ENCODE measurements around the gene FAU. TPM values are rescaled to one million over a fixed set of nuclear protein-coding genes. Genes with fewer than 3 reads are reported as not detected.

The FAU gene
- total and polyA plus RNA-seq, 7 donors: 465 to 798 (median 639) TPM

- peak overlapping the region; percentile 93 for H3K4me3 ChIP-seq
- H3K4me1 ChIP-seq: peaks cover 25% of the 10 kb centered on the region
- ATAC-seq: peak in 2 of 4 donors; percentile 1 to 2
- intact Hi-C loops (cut with DNase I): loop anchor here in 1 of 2 donors (1.0 kb wide), 1 partner anchor 13 kb away; the partner anchor contains the start of genes CDCA5 and ZFPL1
- peaks cover 0 to 19% of the 10 kb centered on the region in 2 donors for H3K36me3 ChIP-seq (ENCODE audit: insufficient read depth in 1 of 2, low read depth in 1 of 2)
- no peak for TF ChIP-seq CTCF (IDR thresholded peaks at IDR 0.05)
- H3K9me3 ChIP-seq: no peaks in the 10 kb centered on the region
- no peaks in the 10 kb centered on the region for H3K27me3 ChIP-seq (ENCODE audit: insufficient read depth in 3 of 3, low read length in 2 of 3)
- H3K27ac ChIP-seq: peak overlapping the region; percentile 96
- no peak for DNase-seq
- 32 to 39% (median 37%) methylated on average over 8 of the region's 8 CpGs for WGBS, 3 donors
Measured at GRCh38 chr11:65096926-65097325, 25.0 kb downstream of the FAU start.

- H3K36me3 ChIP-seq (ENCODE audit: insufficient read depth in 1 of 2, low read depth in 1 of 2): peaks cover 0 to 19% of the 10 kb centered on the region in 2 donors
- no peak for TF ChIP-seq CTCF (IDR thresholded peaks at IDR 0.05)
- intact Hi-C loops (cut with DNase I): loop anchor here in 1 of 2 donors (1.0 kb wide), 1 partner anchor 12 kb away; the partner anchor contains the start of genes CDCA5 and ZFPL1
- peak within 1 kb of the TSS; percentile 93 for H3K4me3 ChIP-seq
- H3K27ac ChIP-seq: peak within 1 kb of the TSS; percentile 96
- DNase-seq: peak; percentile 88 to 92
- H3K4me1 ChIP-seq: peaks cover 25% of the 10 kb centered on the region
- no peaks in the 10 kb centered on the region for H3K27me3 ChIP-seq (ENCODE audit: insufficient read depth in 3 of 3, low read length in 2 of 3)
- no peaks in the 10 kb centered on the region for H3K9me3 ChIP-seq
- peak; percentile 91 to 94 (median 93) for ATAC-seq
- 0 to 1% (median 0%) methylated on average over 46 to 52 of the region's 52 CpGs for WGBS, 3 donors
Measured at GRCh38 chr11:65095974-65096806, 25.7 kb downstream of the FAU start, which contains the start of gene VPS51. TSS of gene VPS51 (plus strand) at chr11:65096214. CDS start at chr11:65096251, 37 bp downstream.

GRCh38 chr11:65095427-65095826, 26.5 kb downstream of the FAU start:
- peaks cover 25% of the 10 kb centered on the region for H3K4me1 ChIP-seq
- H3K36me3 ChIP-seq (ENCODE audit: insufficient read depth in 1 of 2, low read depth in 1 of 2): peaks cover 0 to 19% of the 10 kb centered on the region in 2 donors
- intact Hi-C loops (cut with DNase I): no loop called here
- TF ChIP-seq CTCF (IDR thresholded peaks at IDR 0.05): no peak
- WGBS, 3 donors: 70 to 77% (median 77%) methylated on average over 22 of the region's 22 CpGs
- H3K27me3 ChIP-seq (ENCODE audit: insufficient read depth in 3 of 3, low read length in 2 of 3): no peaks in the 10 kb centered on the region
- H3K4me3 ChIP-seq: peak overlapping the region; percentile 93
- no peak for ATAC-seq
- no peak for DNase-seq
- H3K27ac ChIP-seq: peak overlapping the region; percentile 96
- H3K9me3 ChIP-seq: no peaks in the 10 kb centered on the region

GRCh38 chr11:65090628-65091027, 31.3 kb downstream of the FAU start:
- no peak overlapping the region for H3K27ac ChIP-seq
- H3K27me3 ChIP-seq (ENCODE audit: insufficient read depth in 3 of 3, low read length in 2 of 3): no peaks in the 10 kb centered on the region
- no peak overlapping the region for H3K4me3 ChIP-seq
- WGBS, 3 donors: 93 to 95% (median 94%) methylated on average over 4 of the region's 4 CpGs
- intact Hi-C loops (cut with DNase I): no loop called here
- no peak for TF ChIP-seq CTCF (IDR thresholded peaks at IDR 0.05)
- DNase-seq: no peak
- H3K36me3 ChIP-seq (ENCODE audit: insufficient read depth in 1 of 2, low read depth in 1 of 2): peaks cover 3 to 43% of the 10 kb centered on the region in 2 donors
- no peaks in the 10 kb centered on the region for H3K9me3 ChIP-seq
- no peak for ATAC-seq
- H3K4me1 ChIP-seq: peaks cover 2% of the 10 kb centered on the region

All from psoas muscle (tissue), 8 donors.